ENCODE measurements around the gene ZGRF1.

DNA sequence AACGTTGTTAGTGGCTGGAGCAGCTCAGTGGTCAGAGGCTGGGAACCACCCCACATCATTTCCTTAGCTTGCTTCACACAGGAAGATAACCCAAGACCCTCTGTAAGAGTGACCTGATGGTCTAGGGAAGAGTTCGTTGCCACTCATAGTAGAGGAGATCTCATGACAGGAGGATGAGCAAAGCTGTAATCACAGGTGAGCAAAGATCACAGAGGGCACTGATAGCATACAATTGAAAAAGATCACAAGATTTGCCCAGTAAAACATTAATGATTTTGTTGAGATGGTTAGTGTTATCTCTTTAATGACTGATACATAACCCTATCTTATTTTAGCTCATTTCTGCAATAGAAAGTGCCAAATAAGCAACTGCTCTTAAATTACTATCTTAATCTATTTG, 44.3 kb upstream of the ZGRF1 start:
- TF ChIP-seq, protein P1, sequence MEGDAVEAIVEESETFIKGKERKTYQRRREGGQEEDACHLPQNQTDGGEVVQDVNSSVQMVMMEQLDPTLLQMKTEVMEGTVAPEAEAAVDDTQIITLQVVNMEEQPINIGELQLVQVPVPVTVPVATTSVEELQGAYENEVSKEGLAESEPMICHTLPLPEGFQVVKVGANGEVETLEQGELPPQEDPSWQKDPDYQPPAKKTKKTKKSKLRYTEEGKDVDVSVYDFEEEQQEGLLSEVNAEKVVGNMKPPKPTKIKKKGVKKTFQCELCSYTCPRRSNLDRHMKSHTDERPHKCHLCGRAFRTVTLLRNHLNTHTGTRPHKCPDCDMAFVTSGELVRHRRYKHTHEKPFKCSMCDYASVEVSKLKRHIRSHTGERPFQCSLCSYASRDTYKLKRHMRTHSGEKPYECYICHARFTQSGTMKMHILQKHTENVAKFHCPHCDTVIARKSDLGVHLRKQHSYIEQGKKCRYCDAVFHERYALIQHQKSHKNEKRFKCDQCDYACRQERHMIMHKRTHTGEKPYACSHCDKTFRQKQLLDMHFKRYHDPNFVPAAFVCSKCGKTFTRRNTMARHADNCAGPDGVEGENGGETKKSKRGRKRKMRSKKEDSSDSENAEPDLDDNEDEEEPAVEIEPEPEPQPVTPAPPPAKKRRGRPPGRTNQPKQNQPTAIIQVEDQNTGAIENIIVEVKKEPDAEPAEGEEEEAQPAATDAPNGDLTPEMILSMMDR (IDR thresholded peaks at IDR 0.05) = no peak
- TF ChIP-seq POLR2A (IDR thresholded peaks at IDR 0.05) = no peak
